GM12878 (cell line): ENCODE results near the gene SLC9C2. TPM values are rescaled to one million over a fixed set of nuclear protein-coding genes. Genes with fewer than 3 reads are reported as not detected.

Experiments
- ATAC-seq: fragments of 200-7000 bp; cut with Tn5 transposase; 3 replicates; pipeline ENCODE4 v1.9.1; 2020; ENCODE audit warnings: mild to moderate bottlenecking, moderate library complexity
- BruUV-seq: library from RNA; stranded (reverse); fragments of 400-500 nt; replicated peaks from 2 replicates; lab custom pipeline; 2021; lab: Mats Ljungman, UMichigan
- CTCF ChIA-PET: fragments of 300-600 bp; sonication (Branson Sonifier 250); formaldehyde crosslinking; extraction: SDS; loops from one replicate; lab custom pipeline; 2021; ENCODE audit warnings: inconsistent platforms; lab: Yijun Ruan, JAX
- POLR2A ChIA-PET: fragments of 350-600 bp; formaldehyde crosslinking; extraction: SDS; loops from one replicate; lab custom pipeline; 2021; ENCODE audit warnings: inconsistent platforms; lab: Charles Lee
- RAD21 ChIA-PET: fragments of 300-600 bp; sonication (Branson Sonifier 250); formaldehyde crosslinking; loops from one replicate; lab custom pipeline; 2023; ENCODE audit warnings: antibody characterized with exemption; ENCODE audit not compliant: unreplicated experiment; lab: Charles Lee
- SMC1A ChIA-PET: fragments of 300-600 bp; sonication (Branson Sonifier 250); formaldehyde crosslinking; loops from one replicate; lab custom pipeline; 2023; ENCODE audit not compliant: unreplicated experiment, uncharacterized antibody; lab: Charles Lee
- DNase-seq: peaks from one replicate; pipeline ENCODE4 v3.0.0-alpha.2; 2011; ENCODE audit warnings: low read depth, low spot score
- FAIRE-seq: peaks from 3 replicates; lab custom pipeline; 2011; peaks lifted over from hg19 to GRCh38; lab: Jason Lieb, UNC
- H2AFZ ChIP-seq: 2 replicates; pipeline ENCODE4 v1.6.0; 2011; ENCODE audit warnings: low read depth, low read length, control low read depth; ENCODE audit not compliant: control insufficient read depth
- H3K27ac ChIP-seq: 2 replicates; pipeline ENCODE4 v1.5.1; 2011; ENCODE audit warnings: control low read depth; ENCODE audit not compliant: control insufficient read depth, insufficient read depth
- H3K27me3 ChIP-seq, 2 experiments: replicated peaks in 1 of 2; 2 replicates each; pipeline versions ENCODE4 v1.6.0 to v1.6.1; 2011; ENCODE audit warnings: low read length in 1 of 2; ENCODE audit not compliant: control insufficient read depth in 2 of 2, insufficient read depth in 2 of 2
- H3K36me3 ChIP-seq, 2 experiments: 2 replicates each; pipeline ENCODE4 v1.5.1; 2011; ENCODE audit warnings: low read length in 1 of 2; ENCODE audit not compliant: control insufficient read depth in 2 of 2, insufficient read depth in 2 of 2
- H3K4me1 ChIP-seq: 2 replicates; pipeline ENCODE4 v1.6.1; 2011; ENCODE audit warnings: mild to moderate bottlenecking, low read length, moderate library complexity, mixed read lengths; ENCODE audit not compliant: control insufficient read depth, insufficient read depth
- H3K4me2 ChIP-seq: 2 replicates; pipeline ENCODE4 v1.6.0; 2011; ENCODE audit warnings: control low read depth; ENCODE audit not compliant: control insufficient read depth, insufficient read depth
- H3K4me3 ChIP-seq: fragments of 200-600 bp; sonication (generic); 2 replicates; pipeline ENCODE4 v1.5.1; 2016
- H3K79me2 ChIP-seq: 2 replicates; pipeline ENCODE4 v1.6.0; 2011; ENCODE audit warnings: low read length; ENCODE audit not compliant: control insufficient read depth, insufficient read depth
- H3K9ac ChIP-seq: 2 replicates; pipeline ENCODE4 v1.8.0; 2011; ENCODE audit warnings: low read length, control low read depth, mixed read lengths; ENCODE audit not compliant: control insufficient read depth, insufficient read depth
- H3K9me3 ChIP-seq: replicated peaks from 3 replicates; pipeline ENCODE4 v1.5.1; 2011; ENCODE audit warnings: mild to moderate bottlenecking, low read length; ENCODE audit not compliant: control insufficient read depth, insufficient read depth
- H4K20me1 ChIP-seq: 2 replicates; pipeline ENCODE4 v1.6.0; 2011; ENCODE audit not compliant: control insufficient read depth, insufficient read depth
- ASH2L ChIP-seq: fragments of 300-600, 200-600 bp; sonication (generic); IDR thresholded peaks from 2 replicates; pipeline ENCODE4 v1.6.1; 2017; ENCODE audit warnings: low read depth, mild to moderate bottlenecking, borderline replicate concordance
- DPF2 ChIP-seq: fragments of 450-650 bp; IDR thresholded peaks from 2 replicates; pipeline ENCODE4 v1.6.1; 2017; ENCODE audit warnings: mild to moderate bottlenecking
- ELK1 ChIP-seq: IDR thresholded peaks from 2 replicates; pipeline ENCODE4 v1.6.1; 2012; ENCODE audit warnings: low read depth, low read length, improper control_type of control experiment
- EZH2 ChIP-seq: IDR thresholded peaks from 2 replicates; pipeline ENCODE4 v1.6.1; 2012; ENCODE audit warnings: low read depth, mild to moderate bottlenecking, control low read depth, inconsistent platforms, low read length, borderline replicate concordance; ENCODE audit not compliant: control insufficient read depth
- GABPA ChIP-seq: IDR thresholded peaks from 2 replicates; pipeline ENCODE4 v1.6.1; 2014; ENCODE audit warnings: antibody characterized with exemption, low read depth, mild to moderate bottlenecking, inconsistent platforms
- HCFC1 ChIP-seq: fragments of 150-350 bp; IDR thresholded peaks from 2 replicates; pipeline ENCODE4 v1.6.1; 2014; ENCODE audit warnings: low read length
- LARP7 ChIP-seq: fragments of 450-650 bp; IDR thresholded peaks from 2 replicates; pipeline ENCODE4 v1.6.1; 2017; ENCODE audit warnings: mild to moderate bottlenecking
- MYC ChIP-seq: IDR thresholded peaks from 2 replicates; pipeline ENCODE4 v1.6.1; 2011; ENCODE audit warnings: mild to moderate bottlenecking, low read length, moderate library complexity, inconsistent platforms; ENCODE audit not compliant: insufficient read depth, insufficient replicate concordance, insufficient read length, severe bottlenecking
- PAX8 ChIP-seq: fragments of 450-650 bp; IDR thresholded peaks from 2 replicates; pipeline ENCODE4 v1.6.1; 2017; ENCODE audit warnings: mild to moderate bottlenecking, moderate library complexity
- RB1 ChIP-seq: fragments of 450-650 bp; formaldehyde crosslinking; IDR thresholded peaks from 2 replicates; pipeline ENCODE4 v1.6.1; 2017; ENCODE audit warnings: mild to moderate bottlenecking, borderline replicate concordance
- RBBP5 ChIP-seq: fragments of 200-600 bp; sonication (generic); conservative IDR thresholded peaks from 2 replicates; pipeline ENCODE4 v1.6.1; 2016
- SMAD5 ChIP-seq: IDR thresholded peaks from 2 replicates; pipeline ENCODE4 v1.6.1; 2016; ENCODE audit warnings: antibody characterized with exemption, low read depth
- SMARCA5 ChIP-seq: fragments of 450-650 bp; IDR thresholded peaks from 2 replicates; pipeline ENCODE4 v1.6.1; 2017; ENCODE audit warnings: mild to moderate bottlenecking
- STAT3 ChIP-seq: IDR thresholded peaks from 2 replicates; pipeline ENCODE4 v1.6.1; 2011; ENCODE audit warnings: low read depth, low read length, improper control_type of control experiment
- SUZ12 ChIP-seq: fragments of 200-600 bp; sonication (generic); IDR thresholded peaks from one replicate; pipeline ENCODE4 v1.6.1; 2018; ENCODE audit warnings: antibody characterized with exemption, mild to moderate bottlenecking; ENCODE audit not compliant: unreplicated experiment
- TCF12 ChIP-seq: IDR thresholded peaks from 2 replicates; pipeline ENCODE4 v1.6.1; 2011; ENCODE audit warnings: low read depth, mild to moderate bottlenecking, low read length
- WRNIP1 ChIP-seq: IDR thresholded peaks from 2 replicates; pipeline ENCODE4 v1.6.1; 2011; ENCODE audit warnings: low read depth, low read length, improper control_type of control experiment, borderline replicate concordance
- ZNF207 ChIP-seq: fragments of 450-650 bp; IDR thresholded peaks from 2 replicates; pipeline ENCODE4 v1.6.1; 2014; ENCODE audit warnings: antibody characterized with exemption, mild to moderate bottlenecking, borderline replicate concordance
- ZNF592 ChIP-seq: fragments of 450-650 bp; IDR thresholded peaks from 2 replicates; pipeline ENCODE4 v1.6.1; 2017; ENCODE audit warnings: mild to moderate bottlenecking, moderate library complexity
- WGBS: methylation state at CpG from one replicate; pipeline ENCODE4 v1.1.6; 2016; ENCODE audit warnings: low lambda C conversion rate; ENCODE audit not compliant: insufficient replicate concordance, insufficient coverage; ENCODE audit errors: missing lambda C conversion rate; 5-methylcytosine and 5-hydroxymethylcytosine counted together
- in situ Hi-C: fragments of 300-500 bp; cut with MboI; formaldehyde crosslinking; loops from 9 replicates; pipeline ENCODE4 v1.14.3; 2018; ENCODE audit warnings: mixed read lengths
- intact Hi-C: fragments of 100-400 bp; cut with micrococcal nuclease; formaldehyde crosslinking; loops from one replicate; pipeline ENCODE4 v1.14.2; 2022; ENCODE audit not compliant: unreplicated experiment
- polyA plus RNA-seq, 11 experiments: library from polyadenylated mRNA; depleted of rRNA in 4 of 11; unstranded in 6 of 11; stranded (reverse) in 5 of 11; fragments of >200 nt; fragmentation: Nextera tagmentation in 4 of 11; fragmentation: Illumina TruSeq in 1 of 11; extraction: Ambion mirVana in 4 of 11; extraction: Trizol in 1 of 11; gene quantifications; 1 replicate in 1 of 11; 2 replicates in 10 of 11; pipeline versions ENCODE4 v1.2.1 to v1.2.3, GENCODE V29; 2011 to 2016; ENCODE audit warnings: inconsistent platforms in 2 of 11, missing spikeins in 2 of 11, low read depth in 1 of 11
- total RNA-seq, 4 experiments: library from RNA; depleted of rRNA in 3 of 4; stranded (reverse); fragments of >200 nt in 3 of 4; fragmentation: Illumina TruSeq in 1 of 4; extraction: Trizol in 1 of 4; gene quantifications; 2 replicates each; pipeline versions ENCODE4 v1.2.1 to v1.2.3, GENCODE V29; 2013 to 2021

The SLC9C2 gene
- total and polyA plus RNA-seq, 10 of the 15 experiments (the other 5 are each of a cell fraction or from before 2014, with no cell fraction given) = not detected

GRCh38 chr1:173477286-173478093 is 125.4 kb downstream of the SLC9C2 start, which contains the start of gene PRDX6:
TSS of gene PRDX6 (plus strand) at chr1:173477335. CDS start at chr1:173477398, 63 bp downstream.
- peaks cover 12% of the 10 kb centered on the region for H3K4me1 ChIP-seq
- TF ChIP-seq ZNF207 = peak; percentile 63; the same call in 1 of the 2 replicates
- no peak for TF ChIP-seq ELK1
- TF ChIP-seq ZNF592 = no peak
- TF ChIP-seq ASH2L = no peak
- TF ChIP-seq SMAD5 = 0 out of 2 replicates have a peak, but pooled peaks have one; percentile 35
- no peak for TF ChIP-seq STAT3
- TF ChIP-seq GABPA = no peak
- no peak for TF ChIP-seq WRNIP1
- peak; percentile 81 for TF ChIP-seq LARP7
- no peak for TF ChIP-seq HCFC1
- TF ChIP-seq SMARCA5 = no peak
- TF ChIP-seq MYC = no peak
- no peak for TF ChIP-seq SUZ12
- TF ChIP-seq TCF12 = peak; percentile 46; the same call in 1 of the 2 replicates
- TF ChIP-seq RB1 = peak; percentile 64; the same call in 1 of the 2 replicates
- TF ChIP-seq RBBP5 = no peak
- 0 out of 2 replicates have a peak, but pooled peaks have one; percentile 14 for TF ChIP-seq DPF2
- no peak for TF ChIP-seq PAX8
- no peak for TF ChIP-seq EZH2

More at GRCh38 chr1:173477286-173478093, 125.4 kb downstream of the SLC9C2 start, which contains the start of gene PRDX6:
- peaks cover 41% of the 10 kb centered on the region for H3K79me2 ChIP-seq
- ATAC-seq (peak; percentile 74), DNase-seq (no peak), FAIRE-seq (no peak)
- intact Hi-C loops (loop anchor here (1.0 to 2.0 kb wide), 2 partner anchors 47 to 347 kb away; partner anchors contain the start of genes CENPL and DARS2), in situ Hi-C loops (no loop called here)
- peak within 1 kb of the TSS; percentile 94 for H3K9ac ChIP-seq
- whole genome bisulfite sequencing = under 1% methylated on average over 57 of the region's 69 CpGs
- peak within 1 kb of the TSS; percentile 99 for H2AFZ ChIP-seq
- SMC1A ChIA-PET = interaction anchor here (0.6 to 2.6 kb wide), 5 partner anchors 10 to 1677 kb away, joined by 3 to 8 read pairs (median 3); no protein-coding TSS in a partner anchor
- peak within 1 kb of the TSS; percentile 91 for H3K27ac ChIP-seq
- H4K20me1 ChIP-seq = no peaks in the 10 kb centered on the region
- peak within 1 kb of the TSS; percentile 98 for H3K4me2 ChIP-seq
- H3K36me3 ChIP-seq = peaks cover 2 to 12% of the 10 kb centered on the region in 2 experiments; a peak in 3 of 4 replicates
- RAD21 ChIA-PET = interaction anchor here (0.9 to 3.4 kb wide), 9 partner anchors 33 to 733 kb away, joined by 3 to 15 read pairs (median 4); partner anchors contain the start of genes GAS5 and ZBTB37
- peak within 1 kb of the TSS; percentile 94 for H3K4me3 ChIP-seq
- CTCF ChIA-PET = interaction anchor here (0.7 to 2.5 kb wide), 9 partner anchors 46 to 733 kb away, joined by 3 to 12 read pairs (median 4); partner anchors contain the start of gene ZBTB37
- POLR2A ChIA-PET = interaction anchor here (0.6 to 2.3 kb wide), 12 partner anchors 23 to 746 kb away, joined by 3 to 9 read pairs (median 4); partner anchors contain the start of genes CENPL, KLHL20 and ZBTB37
- no peaks in the 10 kb centered on the region for H3K9me3 ChIP-seq
- H3K27me3 ChIP-seq = no peaks in the 10 kb centered on the region
- no TSS peak for BruUV-seq
